Measurements from ENCODE around the gene ZNF229.
"Not testable (repeated sequence)": the region's sequence is repeated elsewhere in the genome, so short reads cannot be mapped to it uniquely, and the experiment has no call there.

DNA sequence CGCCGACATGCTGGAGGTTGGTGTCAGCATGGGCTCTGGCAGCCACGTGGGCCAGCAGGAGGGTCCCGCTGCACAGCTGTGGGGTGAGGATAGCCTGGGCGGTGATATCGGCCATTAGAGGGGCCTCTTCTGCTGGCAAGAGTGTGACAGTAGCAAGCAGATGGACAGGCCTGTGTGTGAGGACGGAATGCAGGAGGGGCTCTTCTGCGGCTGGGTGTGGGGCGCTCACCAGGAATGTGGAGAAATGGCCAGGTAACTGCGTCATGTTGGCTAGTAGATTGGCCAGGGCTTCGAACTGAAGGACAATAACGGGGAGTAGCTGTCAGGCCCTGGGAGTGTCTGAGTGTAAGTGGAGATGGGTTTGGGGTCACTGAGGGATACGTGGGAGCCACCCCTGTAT, 7.7 kb upstream of the ZNF229 start:
- not testable (repeated sequence) for TF ChIP-seq POLR2AphosphoS5, POLR2A, EP300 (IDR thresholded peaks at IDR 0.05)
- TF ChIP-seq, protein P1, sequence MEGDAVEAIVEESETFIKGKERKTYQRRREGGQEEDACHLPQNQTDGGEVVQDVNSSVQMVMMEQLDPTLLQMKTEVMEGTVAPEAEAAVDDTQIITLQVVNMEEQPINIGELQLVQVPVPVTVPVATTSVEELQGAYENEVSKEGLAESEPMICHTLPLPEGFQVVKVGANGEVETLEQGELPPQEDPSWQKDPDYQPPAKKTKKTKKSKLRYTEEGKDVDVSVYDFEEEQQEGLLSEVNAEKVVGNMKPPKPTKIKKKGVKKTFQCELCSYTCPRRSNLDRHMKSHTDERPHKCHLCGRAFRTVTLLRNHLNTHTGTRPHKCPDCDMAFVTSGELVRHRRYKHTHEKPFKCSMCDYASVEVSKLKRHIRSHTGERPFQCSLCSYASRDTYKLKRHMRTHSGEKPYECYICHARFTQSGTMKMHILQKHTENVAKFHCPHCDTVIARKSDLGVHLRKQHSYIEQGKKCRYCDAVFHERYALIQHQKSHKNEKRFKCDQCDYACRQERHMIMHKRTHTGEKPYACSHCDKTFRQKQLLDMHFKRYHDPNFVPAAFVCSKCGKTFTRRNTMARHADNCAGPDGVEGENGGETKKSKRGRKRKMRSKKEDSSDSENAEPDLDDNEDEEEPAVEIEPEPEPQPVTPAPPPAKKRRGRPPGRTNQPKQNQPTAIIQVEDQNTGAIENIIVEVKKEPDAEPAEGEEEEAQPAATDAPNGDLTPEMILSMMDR (IDR thresholded peaks at IDR 0.05), result not testable (repeated sequence)
